Mononuclear cell (primary cell): ENCODE results near the gene KAZN. TPM values are rescaled to one million over a fixed set of nuclear protein-coding genes. Genes with fewer than 3 reads are reported as not detected.

Source experiments
- H3K27me3 ChIP-seq: 2 replicates; pipeline ENCODE4 v1.6.0; 2011; ENCODE audit warnings: low read length, control low read depth; ENCODE audit not compliant: insufficient read depth
- H3K4me1 ChIP-seq: 2 replicates; pipeline ENCODE4 v1.5.1; 2011; ENCODE audit warnings: mild to moderate bottlenecking, low read length, control low read depth; ENCODE audit not compliant: insufficient read depth
- H3K4me3 ChIP-seq: 2 replicates; pipeline ENCODE4 v1.5.1; 2011; ENCODE audit warnings: mild to moderate bottlenecking, low read length, moderate library complexity
- H3K9me3 ChIP-seq: 2 replicates; pipeline ENCODE4 v1.5.1; 2011; ENCODE audit warnings: low read depth, mild to moderate bottlenecking, control low read depth, low read length
- total RNA-seq: library from RNA; depleted of rRNA; stranded (reverse); fragments of >200 nt; gene quantifications from one replicate; pipeline ENCODE4 v1.2.3, GENCODE V29; 2012

The KAZN gene
- total RNA-seq, 1 donor = 0.31 TPM

DNA sequence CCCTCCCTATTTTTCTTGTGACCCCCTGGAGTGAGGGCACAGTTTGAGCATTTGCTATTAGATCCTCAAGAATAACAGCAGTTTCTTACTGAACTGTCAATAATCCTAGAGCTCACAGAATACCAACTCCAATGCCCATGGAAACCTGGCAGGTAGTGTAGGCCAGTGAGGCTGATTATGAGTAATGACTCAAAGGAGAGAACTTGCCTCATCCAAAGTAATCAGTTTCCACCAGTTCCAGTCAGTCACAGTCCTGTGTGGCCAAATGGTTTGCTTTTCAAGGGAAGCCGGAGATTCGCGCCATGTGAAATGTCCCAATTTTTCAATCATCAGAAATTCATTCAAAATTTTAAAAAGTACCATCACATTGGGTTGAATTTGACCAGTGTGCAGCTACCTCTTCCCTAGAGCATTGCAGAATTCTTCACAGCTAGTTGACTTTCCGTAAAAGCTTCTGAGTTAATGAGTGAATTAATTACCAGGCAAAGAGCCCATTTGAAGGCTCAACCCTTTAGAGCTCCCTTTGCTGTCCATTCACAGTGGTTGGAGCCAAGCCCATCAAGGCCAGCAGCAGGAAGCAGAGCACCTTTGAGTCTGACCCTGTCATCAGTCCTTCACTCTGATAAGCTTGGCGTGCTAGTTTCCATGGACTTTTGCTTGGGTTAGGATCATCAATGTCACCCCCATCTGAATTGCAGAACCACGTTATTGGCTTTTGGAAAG, 170.3 kb downstream of the KAZN start:
- no peaks in the 10 kb centered on the region for H3K9me3 ChIP-seq
- no peaks in the 10 kb centered on the region for H3K27me3 ChIP-seq

DNA sequence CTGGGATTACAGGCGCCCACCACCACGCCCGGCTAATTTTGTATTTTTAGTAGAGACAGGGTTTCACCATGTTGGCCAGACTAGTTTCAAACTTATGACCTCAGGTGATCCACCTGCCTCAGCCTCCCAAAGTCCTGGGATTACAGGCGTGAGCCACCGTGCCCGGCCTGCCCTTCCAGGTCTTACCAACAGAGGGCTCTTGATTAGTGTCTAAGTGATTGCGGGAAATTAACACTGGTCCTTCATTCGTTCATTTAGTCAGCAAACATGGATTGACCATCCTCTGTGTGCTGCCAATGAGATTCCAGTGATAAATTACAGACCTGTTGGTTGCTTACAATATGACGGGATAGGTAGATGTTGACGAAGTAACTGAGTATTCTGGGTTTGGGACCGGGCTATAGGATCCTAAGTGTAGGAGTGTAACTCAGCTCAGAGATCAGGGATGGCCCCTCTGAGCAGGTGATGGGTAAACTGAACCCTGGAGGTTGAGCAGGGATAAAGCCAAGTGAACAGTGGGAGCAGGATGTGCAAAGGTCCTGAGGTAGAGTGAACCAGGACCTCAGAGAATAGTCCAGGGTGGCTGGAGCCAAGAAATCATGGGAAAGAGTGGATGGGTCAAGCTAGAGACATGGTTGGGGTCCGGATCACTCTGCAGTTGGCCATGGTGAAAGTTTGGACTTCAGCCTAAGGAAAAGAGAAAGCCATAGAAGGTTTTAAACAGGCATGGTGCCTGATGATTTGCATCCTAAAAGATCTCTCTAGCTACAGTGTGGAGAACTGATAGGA, 171.2 kb downstream of the KAZN start:
- no peaks in the 10 kb centered on the region for H3K27me3 ChIP-seq
- no peaks in the 10 kb centered on the region for H3K4me1 ChIP-seq
- H3K4me3 ChIP-seq = no peak overlapping the region
- no peaks in the 10 kb centered on the region for H3K9me3 ChIP-seq

More for the DNA sequence above, 170.3 kb downstream of the KAZN start:
- H3K4me3 ChIP-seq = no peak overlapping the region
- H3K4me1 ChIP-seq = no peaks in the 10 kb centered on the region

DNA sequence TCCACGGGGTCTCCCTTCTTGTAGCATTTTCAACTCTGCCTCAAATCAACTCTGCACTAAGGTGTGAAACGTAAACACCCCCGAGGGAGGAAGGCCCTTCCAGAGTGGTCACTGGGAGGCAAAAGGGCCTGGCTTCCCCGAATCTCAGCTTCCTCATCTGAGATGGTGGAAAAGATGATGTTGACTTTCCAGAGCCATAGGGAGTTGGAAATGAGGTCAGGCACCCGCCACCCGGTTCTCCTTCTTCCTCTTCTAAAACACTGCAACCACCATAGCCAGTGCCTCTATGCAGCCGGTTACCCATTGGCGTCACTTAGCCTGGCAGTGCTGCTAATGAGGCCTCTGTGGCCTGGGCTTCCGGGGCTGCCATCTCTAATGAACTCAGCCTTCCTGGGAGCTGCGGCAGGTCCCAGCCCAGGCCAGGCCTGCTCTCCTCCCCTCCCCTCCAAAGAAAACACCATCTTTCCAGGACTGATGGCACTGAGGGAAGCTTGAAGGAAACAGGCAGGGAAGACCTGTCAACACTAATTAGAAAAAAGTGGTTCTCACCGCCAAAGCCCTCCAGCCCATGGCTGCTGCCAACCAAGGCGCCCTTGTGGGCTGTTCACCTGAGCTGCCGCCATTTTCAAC, 175.0 kb downstream of the KAZN start:
- Histone ChIP-seq H3K4me3 (no peak overlapping the region), H3K4me1 (peaks cover 10% of the 10 kb centered on the region), H3K27me3 (no peaks in the 10 kb centered on the region), H3K9me3 (no peaks in the 10 kb centered on the region)

DNA sequence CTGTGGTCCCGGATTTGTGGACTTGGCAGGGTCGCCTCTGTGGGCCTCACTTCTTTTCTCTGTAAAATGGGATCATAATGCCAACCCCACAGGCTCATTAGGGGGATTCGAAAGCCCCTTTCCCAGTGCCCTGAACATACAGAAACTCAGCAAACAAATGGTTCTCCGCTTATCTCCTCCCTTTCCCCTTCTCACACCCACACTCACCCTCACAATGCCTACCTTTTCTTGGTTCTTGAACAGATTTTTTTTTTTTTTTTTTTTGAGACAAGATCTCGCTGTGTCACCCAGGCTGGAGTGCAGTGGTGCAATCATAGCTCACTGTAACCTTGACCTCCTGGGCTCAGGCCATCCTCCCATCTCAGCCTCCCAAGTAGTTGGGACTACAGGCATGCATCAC, 175.7 kb downstream of the KAZN start:
- Histone ChIP-seq H3K27me3 (no peaks in the 10 kb centered on the region), H3K4me3 (no peak overlapping the region), H3K4me1 (peaks cover 13% of the 10 kb centered on the region), H3K9me3 (no peaks in the 10 kb centered on the region)

GRCh38 chr1:14774988-14775387, 176.5 kb downstream of the KAZN start:
- Histone ChIP-seq H3K4me3 (no peak overlapping the region), H3K4me1 (peaks cover 16% of the 10 kb centered on the region), H3K9me3 (no peaks in the 10 kb centered on the region), H3K27me3 (no peaks in the 10 kb centered on the region)

GRCh38 chr1:14775434-14775833, 176.9 kb downstream of the KAZN start:
- Histone ChIP-seq H3K27me3 (no peaks in the 10 kb centered on the region), H3K4me3 (no peak overlapping the region), H3K4me1 (peaks cover 20% of the 10 kb centered on the region), H3K9me3 (no peaks in the 10 kb centered on the region)

DNA sequence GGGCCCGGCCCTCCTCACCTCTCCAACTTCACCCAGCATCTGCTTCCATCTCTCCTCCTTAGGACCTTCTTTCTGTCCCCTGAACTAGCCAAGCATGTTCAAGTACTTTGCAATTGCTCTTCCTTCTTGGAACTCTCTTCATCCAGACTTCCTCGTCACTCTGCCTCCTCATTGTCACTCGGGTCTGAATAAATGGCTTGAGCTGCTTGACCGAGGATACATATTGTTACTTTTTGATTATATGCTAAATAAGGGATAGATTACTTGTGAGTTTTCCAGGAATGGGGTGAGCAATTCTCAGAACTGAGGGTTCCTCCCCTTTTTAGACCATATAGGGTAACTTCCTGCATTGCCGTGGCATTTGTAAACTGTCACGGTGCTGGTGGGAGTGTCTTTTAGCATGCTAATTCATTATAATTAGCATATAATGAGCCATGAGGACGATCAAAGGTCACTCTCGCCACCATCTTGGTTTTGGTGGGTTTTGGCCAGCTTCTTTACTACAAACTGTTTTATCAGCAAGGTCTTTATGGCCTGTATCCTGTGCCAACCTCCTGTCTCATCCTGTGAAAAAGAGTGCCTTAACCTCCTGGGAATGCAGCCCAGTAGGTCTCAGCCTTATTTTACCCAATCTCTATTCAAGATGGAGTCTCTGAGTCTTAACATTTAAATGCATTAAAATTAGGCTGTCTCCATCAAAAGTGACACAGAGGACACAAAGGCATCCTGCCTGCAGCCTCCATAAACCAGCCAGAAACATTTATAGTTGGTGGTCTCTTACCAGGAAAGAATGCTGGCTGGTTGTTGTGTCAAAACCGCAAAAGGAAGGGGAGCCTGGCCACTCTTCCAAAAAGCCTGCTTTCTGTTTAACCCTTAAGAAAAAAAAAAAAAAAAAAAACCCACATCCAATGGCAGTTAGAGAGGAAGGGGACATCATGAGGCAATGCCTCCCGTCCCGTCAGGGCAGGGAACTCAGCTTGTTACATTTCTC, 179.3 kb downstream of the KAZN start:
- Histone ChIP-seq H3K27me3 (no peaks in the 10 kb centered on the region), H3K9me3 (no peaks in the 10 kb centered on the region), H3K4me1 (peaks cover 20% of the 10 kb centered on the region), H3K4me3 (no peak overlapping the region)

DNA sequence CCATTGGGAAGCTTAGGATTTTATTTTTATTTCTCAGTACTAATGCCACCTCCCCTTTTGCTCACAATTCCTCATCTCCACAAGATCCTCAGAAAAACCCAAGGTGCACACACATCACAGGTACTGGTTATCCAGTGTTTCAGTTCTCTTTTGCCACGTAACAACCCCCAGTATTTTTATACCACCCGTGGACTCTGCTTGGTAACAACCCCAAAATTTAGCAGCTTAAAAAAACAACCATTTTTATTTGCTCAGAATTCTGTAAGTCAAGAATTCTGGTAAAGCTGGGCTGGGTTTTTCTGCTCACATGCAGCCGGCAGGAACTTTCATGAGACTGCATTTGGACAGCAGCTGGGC, 180.0 kb downstream of the KAZN start:
- no peaks in the 10 kb centered on the region for H3K9me3 ChIP-seq
- peaks cover 20% of the 10 kb centered on the region for H3K4me1 ChIP-seq

GRCh38 chr1:14778898-14779865, 180.7 kb downstream of the KAZN start:
- Histone ChIP-seq H3K9me3 (no peaks in the 10 kb centered on the region), H3K4me3 (no peak overlapping the region), H3K27me3 (no peaks in the 10 kb centered on the region), H3K4me1 (peaks cover 20% of the 10 kb centered on the region)

More for the DNA sequence above, 180.0 kb downstream of the KAZN start:
- Histone ChIP-seq H3K27me3 (no peaks in the 10 kb centered on the region), H3K4me3 (no peak overlapping the region)

GRCh38 chr1:14780271-14780670, 181.8 kb downstream of the KAZN start:
- no peaks in the 10 kb centered on the region for H3K27me3 ChIP-seq
- H3K4me3 ChIP-seq = no peak overlapping the region
- H3K4me1 ChIP-seq = peaks cover 20% of the 10 kb centered on the region
- no peaks in the 10 kb centered on the region for H3K9me3 ChIP-seq

DNA sequence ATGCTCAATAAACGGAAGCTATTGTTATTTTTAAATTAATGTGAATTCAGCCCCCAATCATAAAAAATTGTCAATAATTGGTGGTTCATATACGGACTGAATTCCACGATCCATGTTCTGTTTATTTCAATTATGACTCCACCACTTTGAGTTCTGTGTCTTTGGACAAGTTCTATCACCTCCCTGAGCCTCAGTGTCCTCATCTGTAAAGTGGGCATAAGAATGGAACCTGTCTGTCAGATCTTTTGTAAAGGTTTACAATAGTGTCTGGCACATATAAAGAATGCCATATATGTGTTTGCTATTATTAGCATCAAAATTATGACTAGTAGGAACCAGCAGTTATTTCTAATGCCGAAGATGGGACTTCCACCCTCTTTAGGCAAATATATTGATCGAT, 183.3 kb downstream of the KAZN start:
- Histone ChIP-seq H3K9me3 (no peaks in the 10 kb centered on the region), H3K4me3 (no peak overlapping the region), H3K4me1 (peaks cover 20% of the 10 kb centered on the region), H3K27me3 (no peaks in the 10 kb centered on the region)

- Histone ChIP-seq H3K27me3 (no peaks in the 10 kb centered on the region), H3K4me1 (peaks cover 15% of the 10 kb centered on the region), H3K4me3 (no peak overlapping the region), H3K9me3 (no peaks in the 10 kb centered on the region)
Measured at GRCh38 chr1:14782741-14783591, 184.5 kb downstream of the KAZN start.

DNA sequence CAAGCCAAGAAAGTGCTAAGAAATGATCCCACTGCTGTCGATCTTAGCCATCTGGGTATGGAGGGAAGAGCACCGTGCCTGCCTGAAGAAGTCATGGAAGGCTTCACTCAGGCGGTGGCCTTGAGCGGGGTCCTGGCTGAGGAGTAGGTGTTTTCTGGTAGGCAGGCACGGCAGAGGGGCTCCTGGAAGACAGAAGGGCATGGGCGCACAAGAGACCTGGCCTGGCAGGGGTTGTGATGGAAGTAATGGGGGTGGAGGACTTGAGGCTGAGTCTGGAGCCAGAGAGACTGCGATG, 185.1 kb downstream of the KAZN start:
- H3K4me1 ChIP-seq = peaks cover 9% of the 10 kb centered on the region
- H3K9me3 ChIP-seq = no peaks in the 10 kb centered on the region
- H3K4me3 ChIP-seq = no peak overlapping the region
- H3K27me3 ChIP-seq = no peaks in the 10 kb centered on the region
